Mesenteric fat pad (tissue), 1 donor: ENCODE data around the gene SLC8A2. TPM values are rescaled to one million over a fixed set of nuclear protein-coding genes. Genes with fewer than 3 reads are reported as not detected.

Experiments used
- DNase-seq: peaks from one replicate; pipeline ENCODE4 v3.0.0-alpha.2; 2020; ENCODE audit warnings: low spot score
- total RNA-seq: library from RNA; stranded (reverse); fragmentation: NEBNext Ultra II Directional; extraction: Animal tissue kit (Norgen Biotek cat#: 25700); gene quantifications from one replicate; pipeline ENCODE4 v1.2.1, GENCODE V29; 2021
- donor health status: DM: yes; HTN: yes; CAD: no.

SLC8A2 gene
- total RNA-seq, 1 donor from 2014 or later: not detected

GRCh38 chr19:47503130-47503825 is 31.6 kb upstream of the SLC8A2 start:
- DNase-seq: no peak

GRCh38 chr19:47499863-47500830 is 28.5 kb upstream of the SLC8A2 start:
- DNase-seq: no peak

- no peak for DNase-seq
Observed at GRCh38 chr19:47499371-47499770, 27.7 kb upstream of the SLC8A2 start.

GRCh38 chr19:47498561-47498960 is 26.9 kb upstream of the SLC8A2 start:
- no peak for DNase-seq

GRCh38 chr19:47497821-47498520 is 26.3 kb upstream of the SLC8A2 start:
- DNase-seq: no peak

- DNase-seq: no peak
Observed at GRCh38 chr19:47497050-47497766, 25.5 kb upstream of the SLC8A2 start.

- DNase-seq: no peak
Observed at GRCh38 chr19:47495478-47496372, 24.0 kb upstream of the SLC8A2 start.

GRCh38 chr19:47494729-47495128 is 23.0 kb upstream of the SLC8A2 start:
- DNase-seq: no peak

GRCh38 chr19:47494211-47494547 is 22.5 kb upstream of the SLC8A2 start:
- DNase-seq: no peak

GRCh38 chr19:47493378-47494210 is 21.9 kb upstream of the SLC8A2 start:
- DNase-seq: no peak

GRCh38 chr19:47492571-47493377 is 21.1 kb upstream of the SLC8A2 start:
- DNase-seq: no peak

GRCh38 chr19:47492137-47492533 is 20.4 kb upstream of the SLC8A2 start:
- DNase-seq: no peak

GRCh38 chr19:47491358-47492136 is 19.9 kb upstream of the SLC8A2 start:
- DNase-seq: no peak

- DNase-seq: no peak
Observed at GRCh38 chr19:47490847-47491246, 19.2 kb upstream of the SLC8A2 start.

GRCh38 chr19:47490031-47490430 is 18.3 kb upstream of the SLC8A2 start:
- no peak for DNase-seq

- no peak for DNase-seq
Observed at GRCh38 chr19:47489072-47489914, 17.6 kb upstream of the SLC8A2 start.
